Measurements from ENCODE around the gene CSHL1.
"Not testable (repeated sequence)": the region's sequence is repeated elsewhere in the genome, so short reads cannot be mapped to it uniquely, and the experiment has no call there.

Gene CSHL1

GRCh38 chr17:63866625-63867024, 44.4 kb downstream of the CSHL1 start:
- H3K27ac Mint-ChIP-seq; H3K36me3 Mint-ChIP-seq (ENCODE audit: low read depth); H3K4me1 Mint-ChIP-seq (ENCODE audit: low read depth); H3K9me3 Mint-ChIP-seq; H3K27me3 Mint-ChIP-seq; H3K4me3 Mint-ChIP-seq: not testable (repeated sequence)

All from stimulated activated naive CD8-positive, alpha-beta T cell treated with anti-CD3 and anti-CD28 coated beads, Interleukin-15, Interleukin-2, amounts not matched to agents 100 ng/mL and 50 ng/mL, for 24 hours (primary cell).